ENCODE data around the gene TNFRSF1A.

GRCh38 chr12:6373022-6373787 is 31.3 kb upstream of the TNFRSF1A start:
- TF ChIP-seq SMC3 (conservative IDR thresholded peaks at IDR 0.05; ENCODE audit: poor library complexity) (no peak), RAD21 (conservative IDR thresholded peaks at IDR 0.05) (no peak), CTCF (IDR thresholded peaks at IDR 0.05; ENCODE audit: poor library complexity, severe bottlenecking) (no peak), MXI1 (conservative IDR thresholded peaks at IDR 0.05; ENCODE audit: poor library complexity, severe bottlenecking) (no peak), POLR2AphosphoS5 (IDR thresholded peaks at IDR 0.05) (no peak), TAF1 (IDR thresholded peaks at IDR 0.05; ENCODE audit: low read depth) (no peak), EP300 (conservative IDR thresholded peaks at IDR 0.05; ENCODE audit: poor library complexity, severe bottlenecking) (no peak)
- TF ChIP-seq, protein P1, sequence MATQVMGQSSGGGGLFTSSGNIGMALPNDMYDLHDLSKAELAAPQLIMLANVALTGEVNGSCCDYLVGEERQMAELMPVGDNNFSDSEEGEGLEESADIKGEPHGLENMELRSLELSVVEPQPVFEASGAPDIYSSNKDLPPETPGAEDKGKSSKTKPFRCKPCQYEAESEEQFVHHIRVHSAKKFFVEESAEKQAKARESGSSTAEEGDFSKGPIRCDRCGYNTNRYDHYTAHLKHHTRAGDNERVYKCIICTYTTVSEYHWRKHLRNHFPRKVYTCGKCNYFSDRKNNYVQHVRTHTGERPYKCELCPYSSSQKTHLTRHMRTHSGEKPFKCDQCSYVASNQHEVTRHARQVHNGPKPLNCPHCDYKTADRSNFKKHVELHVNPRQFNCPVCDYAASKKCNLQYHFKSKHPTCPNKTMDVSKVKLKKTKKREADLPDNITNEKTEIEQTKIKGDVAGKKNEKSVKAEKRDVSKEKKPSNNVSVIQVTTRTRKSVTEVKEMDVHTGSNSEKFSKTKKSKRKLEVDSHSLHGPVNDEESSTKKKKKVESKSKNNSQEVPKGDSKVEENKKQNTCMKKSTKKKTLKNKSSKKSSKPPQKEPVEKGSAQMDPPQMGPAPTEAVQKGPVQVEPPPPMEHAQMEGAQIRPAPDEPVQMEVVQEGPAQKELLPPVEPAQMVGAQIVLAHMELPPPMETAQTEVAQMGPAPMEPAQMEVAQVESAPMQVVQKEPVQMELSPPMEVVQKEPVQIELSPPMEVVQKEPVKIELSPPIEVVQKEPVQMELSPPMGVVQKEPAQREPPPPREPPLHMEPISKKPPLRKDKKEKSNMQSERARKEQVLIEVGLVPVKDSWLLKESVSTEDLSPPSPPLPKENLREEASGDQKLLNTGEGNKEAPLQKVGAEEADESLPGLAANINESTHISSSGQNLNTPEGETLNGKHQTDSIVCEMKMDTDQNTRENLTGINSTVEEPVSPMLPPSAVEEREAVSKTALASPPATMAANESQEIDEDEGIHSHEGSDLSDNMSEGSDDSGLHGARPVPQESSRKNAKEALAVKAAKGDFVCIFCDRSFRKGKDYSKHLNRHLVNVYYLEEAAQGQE (IDR thresholded peaks at IDR 0.05; ENCODE audit: borderline replicate concordance): no peak
